Loucy (cell line): ENCODE results near the gene CTH.

Experiments used
- H2AFZ ChIP-seq: fragments of 200-600 bp; sonication (generic); 2 replicates; pipeline ENCODE4 v1.6.0; 2016; ENCODE audit warnings: antibody characterized with exemption, mild to moderate bottlenecking, low read length, moderate library complexity
- H3F3A ChIP-seq: fragments of 200-600 bp; 2 replicates; pipeline ENCODE4 v1.6.0; 2016; ENCODE audit warnings: antibody characterized with exemption, low read depth, mild to moderate bottlenecking
- H3K27me3 ChIP-seq: fragments of 200-600 bp; sonication (generic); 2 replicates; pipeline ENCODE4 v1.6.1; 2014; ENCODE audit warnings: low read length, mild to moderate bottlenecking; ENCODE audit not compliant: insufficient read depth, poor library complexity, severe bottlenecking
- H3K36me3 ChIP-seq: fragments of 200-600 bp; sonication (generic); 2 replicates; pipeline ENCODE4 v1.6.1; 2016; ENCODE audit warnings: low read length; ENCODE audit not compliant: insufficient read depth
- H3K4me1 ChIP-seq: fragments of 200-600 bp; sonication (generic); 2 replicates; pipeline ENCODE4 v1.5.1; 2014; ENCODE audit warnings: low read length, mild to moderate bottlenecking; ENCODE audit not compliant: insufficient read depth, poor library complexity, severe bottlenecking
- H3K4me2 ChIP-seq: fragments of 200-600 bp; sonication (generic); 2 replicates; pipeline ENCODE4 v1.6.0; 2014; ENCODE audit warnings: antibody characterized with exemption, low read length, low read depth, mild to moderate bottlenecking; ENCODE audit not compliant: poor library complexity, severe bottlenecking
- H3K4me3 ChIP-seq: fragments of 200-600 bp; sonication (generic); 2 replicates; pipeline ENCODE4 v1.5.1; 2014; ENCODE audit warnings: low read length, mild to moderate bottlenecking, mixed read lengths; ENCODE audit not compliant: poor library complexity, severe bottlenecking
- H3K79me2 ChIP-seq: fragments of 200-600 bp; sonication (generic); 2 replicates; pipeline ENCODE4 v1.6.1; 2014; ENCODE audit warnings: low read length; ENCODE audit not compliant: insufficient read depth
- H3K9ac ChIP-seq: fragments of 200-600 bp; sonication (generic); 2 replicates; pipeline ENCODE4 v1.6.0; 2014; ENCODE audit warnings: mild to moderate bottlenecking, low read depth, low read length, moderate library complexity; ENCODE audit not compliant: poor library complexity, severe bottlenecking
- H3K9me2 ChIP-seq: fragments of 200-600 bp; sonication (generic); replicated peaks from 2 replicates; pipeline ENCODE4 v1.6.1; 2016; ENCODE audit warnings: low read depth, low read length, mixed read lengths
- H3K9me3 ChIP-seq: fragments of 200-600 bp; sonication (generic); 2 replicates; pipeline ENCODE4 v1.6.1; 2014; ENCODE audit warnings: mild to moderate bottlenecking, antibody characterized with exemption, low read length, low read depth; ENCODE audit not compliant: insufficient read depth
- H4K20me1 ChIP-seq: fragments of 200-600 bp; sonication (generic); 2 replicates; pipeline ENCODE4 v1.6.0; 2014; ENCODE audit warnings: antibody characterized with exemption, low read length, mild to moderate bottlenecking; ENCODE audit not compliant: insufficient read depth, poor library complexity, severe bottlenecking
- CTCF ChIP-seq: fragments of 200-600 bp; sonication (generic); conservative IDR thresholded peaks from 2 replicates; pipeline ENCODE4 v1.5.1; 2014; ENCODE audit warnings: mild to moderate bottlenecking, antibody characterized with exemption, low read length
- EZH2phosphoT487 ChIP-seq: fragments of 200-600 bp; IDR thresholded peaks from 2 replicates; pipeline ENCODE4 v1.6.1; 2018; ENCODE audit warnings: antibody characterized with exemption, mild to moderate bottlenecking, moderate library complexity, borderline replicate concordance

CTH gene

GRCh38 chr1:70400335-70400734 lies 10.7 kb upstream of the CTH start:
- Histone ChIP-seq H3K27me3 (no peaks in the 10 kb centered on the region), H3K4me3 (no peak overlapping the region), H3K9me3 (no peaks in the 10 kb centered on the region), H3K9ac (no peak overlapping the region), H3K36me3 (no peaks in the 10 kb centered on the region), H3K4me1 (no peaks in the 10 kb centered on the region), H3K79me2 (no peaks in the 10 kb centered on the region), H3K4me2 (no peak overlapping the region), H3F3A (no peaks in the 10 kb centered on the region), H4K20me1 (no peaks in the 10 kb centered on the region), H2AFZ (no peak overlapping the region), H3K9me2 (no peaks in the 10 kb centered on the region)
- TF ChIP-seq EZH2phosphoT487 (no peak), CTCF (no peak)

- H3K9me3 ChIP-seq = no peaks in the 10 kb centered on the region
- no peaks in the 10 kb centered on the region for H3K79me2 ChIP-seq
- no peak overlapping the region for H3K4me3 ChIP-seq
- TF ChIP-seq CTCF (no peak), EZH2phosphoT487 (no peak)
- no peak overlapping the region for H3K9ac ChIP-seq
- H2AFZ ChIP-seq = no peak overlapping the region
- H3F3A ChIP-seq = no peaks in the 10 kb centered on the region
- no peaks in the 10 kb centered on the region for H3K9me2 ChIP-seq
- H3K27me3 ChIP-seq = no peaks in the 10 kb centered on the region
- H3K4me1 ChIP-seq = no peaks in the 10 kb centered on the region
- H4K20me1 ChIP-seq = no peaks in the 10 kb centered on the region
- no peak overlapping the region for H3K4me2 ChIP-seq
- H3K36me3 ChIP-seq = no peaks in the 10 kb centered on the region
Measured at GRCh38 chr1:70401974-70402373, 9.1 kb upstream of the CTH start.

- Histone ChIP-seq H3K4me2 (no peak overlapping the region), H3K79me2 (no peaks in the 10 kb centered on the region), H3K4me1 (no peaks in the 10 kb centered on the region), H3K9me3 (no peaks in the 10 kb centered on the region), H3K27me3 (no peaks in the 10 kb centered on the region), H3K9ac (no peak overlapping the region), H4K20me1 (no peaks in the 10 kb centered on the region), H3K9me2 (no peaks in the 10 kb centered on the region), H3K36me3 (no peaks in the 10 kb centered on the region), H2AFZ (no peak overlapping the region), H3K4me3 (no peak overlapping the region), H3F3A (no peaks in the 10 kb centered on the region)
- no peak for TF ChIP-seq CTCF
- TF ChIP-seq EZH2phosphoT487 = no peak
Measured at GRCh38 chr1:70403759-70404158, 7.3 kb upstream of the CTH start.
